HCT116 (cell line): ENCODE data around the gene MYO1B.

Experiments
- EZH2phosphoT487 ChIP-seq: fragments of 200-600 bp; IDR thresholded peaks from 2 replicates; pipeline ENCODE4 v1.6.1; 2018; ENCODE audit warnings: antibody characterized with exemption, borderline replicate concordance
- TF ChIP-seq, protein P1 (sequence below): IDR thresholded peaks from 2 replicates; pipeline ENCODE4 v1.6.1; 2012

DNA sequence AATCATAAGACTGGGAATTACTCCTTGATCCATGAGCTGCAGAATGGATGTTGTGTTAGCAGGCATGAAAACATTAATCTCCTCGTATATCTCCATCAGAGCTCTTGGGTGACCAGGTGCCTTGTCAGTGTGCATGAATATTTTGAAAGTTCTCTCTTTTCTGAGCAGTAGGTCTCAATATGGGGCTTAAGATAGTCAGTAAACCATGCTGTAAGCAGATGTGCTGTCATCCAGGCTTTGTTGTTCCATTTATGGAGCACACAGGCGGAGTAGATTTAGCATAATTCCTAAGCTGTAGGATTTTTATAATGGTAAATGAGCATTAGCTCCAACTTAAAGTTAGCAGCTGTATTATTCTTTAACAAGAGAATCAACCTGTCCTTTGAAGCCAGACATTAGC, 160.3 kb downstream of the MYO1B start:
- TF ChIP-seq, protein P1, sequence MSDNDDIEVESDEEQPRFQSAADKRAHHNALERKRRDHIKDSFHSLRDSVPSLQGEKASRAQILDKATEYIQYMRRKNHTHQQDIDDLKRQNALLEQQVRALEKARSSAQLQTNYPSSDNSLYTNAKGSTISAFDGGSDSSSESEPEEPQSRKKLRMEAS: no peak
- TF ChIP-seq EZH2phosphoT487: no peak
